OCI-LY7 (cell line): Measurements from ENCODE around the gene HIVEP2. TPM values are rescaled to one million over a fixed set of nuclear protein-coding genes. Genes with fewer than 3 reads are reported as not detected.

Source experiments
- BruUV-seq: library from RNA; stranded (reverse); fragments of 400-500 nt; replicated peaks from 2 replicates; lab custom pipeline; 2021; lab: Mats Ljungman, UMichigan
- CTCF ChIA-PET: fragments of 300-600 bp; sonication (Branson Sonifier 250); formaldehyde crosslinking; loops from one replicate; lab custom pipeline; 2022; ENCODE audit warnings: antibody characterized with exemption; ENCODE audit not compliant: unreplicated experiment; lab: Charles Lee
- POLR2A ChIA-PET: fragments of 300-600 bp; sonication (Branson Sonifier 250); formaldehyde crosslinking; loops from one replicate; lab custom pipeline; 2022; ENCODE audit warnings: antibody characterized with exemption; lab: Charles Lee
- DNase-seq: peaks from one replicate; pipeline ENCODE4 v3.0.0-alpha.2; 2015; ENCODE audit warnings: low spot score
- H2AFZ ChIP-seq: fragments of 200-600 bp; sonication (generic), shearing (Covaris generic); 2 replicates; pipeline ENCODE4 v1.6.1; 2014; ENCODE audit warnings: mild to moderate bottlenecking, antibody characterized with exemption, low read length, moderate library complexity
- H3K27ac ChIP-seq: fragments of 200-600 bp; sonication (generic); 2 replicates; pipeline ENCODE4 v1.5.1; 2014; ENCODE audit warnings: mixed run types, low read depth, mild to moderate bottlenecking, moderate library complexity, low read length, inconsistent platforms; ENCODE audit not compliant: poor library complexity, severe bottlenecking
- H3K36me3 ChIP-seq: fragments of 200-600 bp; sonication (generic); 2 replicates; pipeline ENCODE4 v1.6.1; 2014; ENCODE audit warnings: mild to moderate bottlenecking, antibody characterized with exemption, low read length, moderate library complexity, mixed read lengths; ENCODE audit not compliant: insufficient read depth
- H3K4me1 ChIP-seq: fragments of 200-600 bp; sonication (generic); 2 replicates; pipeline ENCODE4 v1.5.1; 2014; ENCODE audit warnings: mild to moderate bottlenecking, low read length; ENCODE audit not compliant: insufficient read depth, poor library complexity, severe bottlenecking
- H3K4me2 ChIP-seq: fragments of 200-600 bp; sonication (generic); 2 replicates; pipeline ENCODE4 v1.6.1; 2014; ENCODE audit warnings: mild to moderate bottlenecking, low read length
- H3K4me3 ChIP-seq: fragments of 200-600 bp; sonication (generic); 2 replicates; pipeline ENCODE4 v1.5.1; 2014; ENCODE audit warnings: mild to moderate bottlenecking, low read depth, low read length; ENCODE audit not compliant: poor library complexity, severe bottlenecking
- H3K79me2 ChIP-seq: fragments of 200-600 bp; sonication (generic); 2 replicates; pipeline ENCODE4 v1.6.1; 2016; ENCODE audit warnings: low read depth, mild to moderate bottlenecking, low read length, moderate library complexity, mixed read lengths; ENCODE audit not compliant: insufficient read depth
- H3K9me2 ChIP-seq: fragments of 200-600 bp; sonication (generic); 2 replicates; pipeline ENCODE4 v1.6.1; 2016; ENCODE audit warnings: mild to moderate bottlenecking, low read length, mixed read lengths; ENCODE audit not compliant: insufficient read depth
- H3K9me3 ChIP-seq: fragments of 200-600 bp; sonication (generic); 2 replicates; pipeline ENCODE4 v1.6.1; 2014; ENCODE audit warnings: mild to moderate bottlenecking, mixed run types, low read length, mixed read lengths
- H4K20me1 ChIP-seq: fragments of 200-600 bp; sonication (generic); 2 replicates; pipeline ENCODE4 v1.6.1; 2014; ENCODE audit warnings: mild to moderate bottlenecking, antibody characterized with exemption, low read length, moderate library complexity, mixed read lengths; ENCODE audit not compliant: insufficient read depth
- CTCF ChIP-seq: fragments of 200-600 bp; sonication (generic); conservative IDR thresholded peaks from 2 replicates; pipeline ENCODE4 v1.5.1; 2014; ENCODE audit warnings: mild to moderate bottlenecking, antibody characterized with exemption, low read length, moderate library complexity, mixed read lengths
- EZH2phosphoT487 ChIP-seq: fragments of 200-600 bp; sonication (generic); IDR thresholded peaks from 2 replicates; pipeline ENCODE4 v1.6.1; 2018; ENCODE audit warnings: low read depth, borderline replicate concordance, mild to moderate bottlenecking, mixed run types, antibody characterized with exemption, low read length, moderate library complexity, mixed read lengths
- intact Hi-C: fragments of 100-400 bp; cut with micrococcal nuclease; formaldehyde crosslinking; loops from one replicate; pipeline ENCODE4 v1.10.0; 2022; ENCODE audit not compliant: unreplicated experiment
- total RNA-seq, 2 experiments: library from RNA; depleted of rRNA in 1 of 2; stranded (reverse); fragments of >200 nt in 1 of 2; shearing (Covaris generic) in 1 of 2; gene quantifications; 2 replicates each; pipeline ENCODE4 v1.2.3, GENCODE V29; 2014 to 2022

The HIVEP2 gene
- total RNA-seq, 2 experiments from 2014 or later = 18.8 to 24.6 TPM

- H3K9me3 ChIP-seq = no peaks in the 10 kb centered on the region
- CTCF ChIA-PET = no interaction called here
- peaks cover 75% of the 10 kb centered on the region for H3K36me3 ChIP-seq
- intact Hi-C loops = no loop called here
- no peak overlapping the region for H2AFZ ChIP-seq
- H3K79me2 ChIP-seq = no peaks in the 10 kb centered on the region
- no peaks in the 10 kb centered on the region for H3K9me2 ChIP-seq
- DNase-seq = no peak
- no peaks in the 10 kb centered on the region for H4K20me1 ChIP-seq
- TF ChIP-seq EZH2phosphoT487 = no peak
- no peak for TF ChIP-seq CTCF
- POLR2A ChIA-PET = interaction anchor here (1.4 kb wide), 1 partner anchor 55 kb away, joined by 3 read pairs; no protein-coding TSS in a partner anchor
- no peak overlapping the region for H3K4me2 ChIP-seq
- H3K4me3 ChIP-seq = no peak overlapping the region
- peaks cover 5% of the 10 kb centered on the region for H3K4me1 ChIP-seq
- H3K27ac ChIP-seq = no peak overlapping the region
- BruUV-seq = no TSS peak
Measured at GRCh38 chr6:142760152-142760551, 184.8 kb downstream of the HIVEP2 start.

GRCh38 chr6:142758629-142759025, 186.3 kb downstream of the HIVEP2 start:
- intact Hi-C loops = no loop called here
- DNase-seq = no peak
- no peak overlapping the region for H2AFZ ChIP-seq
- H3K36me3 ChIP-seq = peaks cover 67% of the 10 kb centered on the region
- H3K4me2 ChIP-seq = no peak overlapping the region
- ChIA-PET POLR2A (interaction anchor here (0.6 kb wide), 1 partner anchor 27 kb away, joined by 3 read pairs; no protein-coding TSS in a partner anchor), CTCF (no interaction called here)
- H3K9me2 ChIP-seq = no peaks in the 10 kb centered on the region
- TF ChIP-seq EZH2phosphoT487 = no peak
- no peak for TF ChIP-seq CTCF
- no peak overlapping the region for H3K27ac ChIP-seq
- no peak overlapping the region for H3K4me3 ChIP-seq
- no peaks in the 10 kb centered on the region for H3K9me3 ChIP-seq
- BruUV-seq = no TSS peak
- no peaks in the 10 kb centered on the region for H4K20me1 ChIP-seq
- H3K4me1 ChIP-seq = peaks cover 5% of the 10 kb centered on the region
- H3K79me2 ChIP-seq = no peaks in the 10 kb centered on the region

- no peak for DNase-seq
- Histone ChIP-seq H3K79me2 (no peaks in the 10 kb centered on the region), H3K36me3 (peaks cover 67% of the 10 kb centered on the region), H4K20me1 (no peaks in the 10 kb centered on the region), H3K4me3 (no peak overlapping the region), H3K9me3 (no peaks in the 10 kb centered on the region), H2AFZ (no peak overlapping the region), H3K4me1 (peaks cover 5% of the 10 kb centered on the region), H3K9me2 (no peaks in the 10 kb centered on the region), H3K27ac (no peak overlapping the region), H3K4me2 (no peak overlapping the region)
- POLR2A ChIA-PET = interaction anchor here (0.6 kb wide), 3 partner anchors 28 to 1151 kb away, joined by 3 read pairs; no protein-coding TSS in a partner anchor
- CTCF ChIA-PET = no interaction called here
- BruUV-seq = no TSS peak
- intact Hi-C loops = no loop called here
- TF ChIP-seq CTCF (no peak), EZH2phosphoT487 (no peak)
Measured at GRCh38 chr6:142757852-142758628, 186.9 kb downstream of the HIVEP2 start.
